ENCODE results near the gene FAM236B.
"Not testable (repeated sequence)": the region's sequence is repeated elsewhere in the genome, so short reads cannot be mapped to it uniquely, and the experiment has no call there.

The FAM236B gene

DNA sequence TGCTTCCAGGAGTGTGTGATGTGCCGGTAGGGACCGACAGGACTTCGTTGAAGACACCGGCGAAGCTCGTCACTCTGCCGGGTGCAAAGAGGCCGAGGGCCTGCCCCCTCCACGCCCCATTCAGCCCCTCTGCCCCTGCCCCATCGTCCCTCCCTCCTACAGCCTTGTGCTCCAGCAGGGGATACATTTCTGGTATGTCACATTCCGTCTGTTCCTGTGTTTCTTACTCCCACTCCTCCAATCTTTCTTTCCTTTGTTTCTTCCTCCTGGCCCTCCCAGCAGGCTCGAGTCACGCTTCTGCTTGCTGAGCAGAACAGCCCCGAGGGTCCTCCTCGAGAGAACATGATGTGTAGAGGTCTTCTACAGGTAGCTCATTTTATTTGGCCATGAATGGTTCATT, at the start of gene FAM236B:
Gene FAM236B (minus strand): TSS at position 101 of the 400 bp plus-strand sequence. CDS start 100 bp downstream, at position 1.
- DNase-seq, result not testable (repeated sequence)

GRCh38 chrX:72830701-72831100, 48.2 kb upstream of the FAM236B start:
- not testable (repeated sequence) for DNase-seq

- not testable (repeated sequence) for DNase-seq
Measured at GRCh38 chrX:72808110-72808509, 25.6 kb upstream of the FAM236B start, which contains the start of gene FAM236D. Gene FAM236D (minus strand): TSS chrX:72808210. CDS start chrX:72808110, 100 bp downstream.

GRCh38 chrX:72790390-72790789, 7.9 kb upstream of the FAM236B start:
- DNase-seq, result not testable (repeated sequence)

DNA sequence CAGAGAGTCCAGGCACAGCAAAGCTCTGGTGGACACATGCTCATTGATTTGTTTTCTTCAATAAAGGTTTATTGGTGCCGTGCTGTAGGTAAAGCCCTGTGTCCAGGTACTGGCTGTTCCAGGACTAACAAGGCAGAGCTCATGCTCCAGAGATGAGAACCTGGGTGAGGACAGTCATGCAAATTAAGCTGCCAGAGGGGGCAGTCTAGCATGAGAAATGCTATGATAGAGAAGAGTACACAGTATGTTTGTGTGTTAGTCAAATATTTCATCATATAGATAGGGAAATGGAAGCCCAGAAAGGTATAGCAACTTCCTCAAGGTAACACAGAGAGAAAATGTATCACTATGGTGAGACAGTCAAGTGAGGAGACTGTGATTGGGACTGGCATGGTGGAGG, 5.7 kb upstream of the FAM236B start:
- not testable (repeated sequence) for DNase-seq

- not testable (repeated sequence) for DNase-seq
Measured at GRCh38 chrX:72783964-72784363, 1.5 kb upstream of the FAM236B start.

GRCh38 chrX:72783365-72783936, 991 bp upstream of the FAM236B start:
- not testable (repeated sequence) for DNase-seq

DNA sequence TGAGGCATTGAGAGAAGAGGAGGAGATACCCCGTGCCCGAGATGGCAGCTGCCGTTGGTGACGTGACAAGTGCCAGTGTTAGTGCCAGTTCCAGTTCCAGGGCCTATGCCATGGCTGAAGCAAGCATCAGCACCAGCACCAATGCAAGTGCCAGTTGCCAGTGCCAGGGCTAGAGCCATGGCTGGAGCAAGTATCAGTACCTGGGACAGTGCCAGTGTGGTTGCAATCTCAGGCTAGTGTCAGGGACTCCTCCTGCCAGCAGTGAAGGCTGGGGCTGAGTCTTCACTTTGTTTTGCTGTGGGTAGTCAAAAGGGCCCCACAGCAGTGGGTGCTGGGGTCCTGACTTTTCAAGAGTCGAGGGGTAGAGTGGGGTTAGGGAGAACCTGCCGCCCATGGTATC, 4.3 kb downstream of the FAM236B start:
- DNase-seq, result not testable (repeated sequence)

- DNase-seq, result not testable (repeated sequence)
Measured at GRCh38 chrX:72777467-72777790, 5.0 kb downstream of the FAM236B start.

DNA sequence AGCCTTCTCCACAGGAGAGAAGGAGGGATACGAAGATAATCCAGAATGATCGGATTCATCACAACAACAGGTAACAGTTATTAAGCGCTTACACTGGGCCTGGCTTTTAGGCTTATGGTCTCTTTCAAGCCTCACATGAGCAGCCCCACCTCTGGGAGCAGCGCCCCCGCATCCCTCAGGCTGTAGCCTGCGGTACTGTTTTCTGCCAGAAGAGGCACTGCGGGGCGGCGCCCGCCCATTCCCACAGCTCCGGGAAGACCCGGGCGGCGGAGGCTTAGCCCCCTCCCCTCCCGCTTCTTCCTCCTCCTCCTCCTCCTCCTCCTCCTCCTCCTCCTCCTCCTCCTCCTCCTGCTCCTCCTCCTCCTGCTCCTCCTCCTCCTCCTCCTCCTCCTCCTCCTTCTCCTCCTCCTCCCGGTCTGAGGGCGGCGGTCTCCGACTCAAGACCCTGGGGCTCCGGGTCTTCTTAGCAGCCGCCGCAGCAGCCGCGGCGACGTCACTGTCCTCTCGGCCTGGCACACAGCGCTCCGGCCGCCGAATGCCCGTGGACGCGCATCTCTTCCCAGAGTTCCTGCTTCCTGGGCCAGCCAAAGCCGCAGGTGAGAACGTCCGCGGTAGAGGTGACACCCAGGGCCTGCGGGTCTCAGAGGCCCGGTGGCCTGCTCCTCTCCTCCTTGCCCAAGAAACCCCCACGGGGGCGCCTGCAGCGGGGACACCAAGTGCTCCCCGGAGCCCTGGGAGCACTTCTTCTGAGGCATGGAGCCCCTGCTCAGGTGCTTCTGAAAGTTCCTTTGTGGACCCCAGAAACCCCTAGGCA, 5.6 kb downstream of the FAM236B start, which contains the start of gene DMRTC1B:
Gene DMRTC1B (plus strand): TSS at position 238 of the 814 bp plus-strand sequence. CDS start 68,246 bp downstream, outside the sequence.
- not testable (repeated sequence) for DNase-seq

DNA sequence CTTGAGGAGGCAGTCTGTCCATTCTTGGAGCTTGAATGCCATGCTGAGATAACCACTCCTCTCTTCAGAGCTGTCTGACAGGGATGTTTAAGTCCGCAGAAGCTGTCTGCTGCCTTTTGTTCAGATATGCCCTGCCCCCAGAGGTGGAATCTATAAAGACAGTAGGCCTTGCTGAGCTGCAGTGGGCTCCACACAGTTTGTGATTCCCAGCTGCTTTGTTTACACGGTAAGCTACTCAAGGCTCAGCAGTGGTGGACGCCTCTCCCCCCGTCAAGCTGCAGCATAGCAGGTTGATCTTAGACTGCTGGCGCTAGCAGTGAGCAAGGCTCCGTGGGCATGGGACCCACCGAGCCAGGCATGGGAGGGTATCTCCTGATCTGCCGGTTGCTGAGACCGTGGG, 22.0 kb downstream of the FAM236B start:
- not testable (repeated sequence) for DNase-seq

DNA sequence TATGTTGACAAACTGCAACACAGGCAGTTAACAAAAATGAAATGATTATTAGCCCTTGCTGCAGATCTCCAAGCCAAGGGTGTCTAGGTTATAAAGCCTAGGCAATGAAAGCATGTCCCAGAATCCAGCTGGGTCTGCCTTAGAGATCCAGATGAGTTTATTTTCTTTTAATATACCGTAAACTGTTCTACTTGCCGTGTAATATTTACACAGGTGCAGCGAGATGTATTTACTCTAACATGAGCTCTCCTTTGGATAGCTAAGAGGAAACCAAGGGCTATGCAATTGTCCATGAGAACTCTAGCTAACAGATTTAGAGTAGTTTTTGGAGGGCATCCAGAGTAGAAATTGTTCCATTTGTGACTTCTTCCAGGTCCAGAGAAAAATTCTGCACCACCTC, 33.9 kb downstream of the FAM236B start:
- DNase-seq, result not testable (repeated sequence)

GRCh38 chrX:72745546-72745945, 36.9 kb downstream of the FAM236B start:
- not testable (repeated sequence) for DNase-seq

GRCh38 chrX:72735561-72735960, 46.9 kb downstream of the FAM236B start:
- DNase-seq, result no peak

DNA sequence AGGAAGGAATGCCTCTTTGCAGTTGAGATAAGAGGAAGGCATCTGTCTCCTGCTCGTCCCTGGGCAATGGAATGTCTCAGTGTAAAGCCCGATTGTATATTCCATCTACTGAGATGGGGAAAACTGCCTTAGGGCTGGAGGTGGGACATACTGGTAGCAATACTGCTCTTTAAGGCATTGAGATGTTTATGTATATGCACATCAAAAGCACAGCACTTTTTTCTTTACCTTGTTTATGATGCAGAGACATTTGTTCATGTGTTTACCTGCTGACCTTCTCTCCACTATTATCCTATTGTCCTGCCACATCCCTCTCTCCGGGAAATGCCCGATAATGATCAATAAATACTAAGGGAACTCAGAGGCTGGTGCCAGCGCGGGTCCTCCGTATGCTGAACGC, 48.8 kb downstream of the FAM236B start:
- not testable (repeated sequence) for DNase-seq

Measured in hippocampal formation (tissue), 2 donors.